ENCODE results near the gene LPIN2. TPM values are rescaled to one million over a fixed set of nuclear protein-coding genes. Genes with fewer than 3 reads are reported as not detected.
A peak's percentile ranks its signal among the peaks of the same experiment; 100 is the strongest.

The LPIN2 gene
- total RNA-seq, 4 donors from 2014 or later = 39.4 to 68.0 (median 47.4) TPM

- Histone ChIP-seq H3K36me3 (no peaks in the 10 kb centered on the region), H3K4me1 (peaks cover 15 to 41% of the 10 kb centered on the region in 2 donors), H3K9me3 (no peaks in the 10 kb centered on the region), H3K27me3 (no peaks in the 10 kb centered on the region), H3K4me3 (replicated peaks in 1 of 3) (no peak overlapping the region), H3K27ac (peak overlapping the region; percentile 1 to 96 (median 86))
- intact Hi-C loops (cut with DNase I) = loop anchor here (5.0 to 10.0 kb wide), 2 partner anchors 42 to 230 kb away; partner anchors contain the start of gene MYL12A
- TF ChIP-seq POLR2A (IDR thresholded peaks at IDR 0.05) (no peak), CTCF (IDR thresholded peaks at IDR 0.05) (no peak)
- no peak for DNase-seq
- WGBS, 2 donors = 45 to 58% methylated on average over 4 of the region's 4 CpGs
Observed at GRCh38 chr18:3015204-3015592, 2.3 kb upstream of the LPIN2 start.

- peak overlapping the region; percentile 1 to 96 (median 86) for H3K27ac ChIP-seq
- intact Hi-C loops (cut with DNase I) = loop anchor here (5.0 to 10.0 kb wide), 2 partner anchors 43 to 230 kb away; partner anchors contain the start of gene MYL12A
- no peak overlapping the region for H3K4me3 ChIP-seq (replicated peaks in 1 of 3)
- TF ChIP-seq CTCF (IDR thresholded peaks at IDR 0.05) (no peak), POLR2A (IDR thresholded peaks at IDR 0.05) (no peak)
- H3K9me3 ChIP-seq = no peaks in the 10 kb centered on the region
- peaks cover 15 to 41% of the 10 kb centered on the region in 2 donors for H3K4me1 ChIP-seq
- 48% methylated on average over 7 of the region's 7 CpGs for WGBS, 2 donors
- no peaks in the 10 kb centered on the region for H3K27me3 ChIP-seq
- no peaks in the 10 kb centered on the region for H3K36me3 ChIP-seq
- peak in 1 of 2 donors; percentile 27 for DNase-seq
Observed at GRCh38 chr18:3014503-3015203, 1.7 kb upstream of the LPIN2 start.

GRCh38 chr18:3012136-3013023, 564 bp downstream of the LPIN2 start:
- H3K36me3 ChIP-seq = no peaks in the 10 kb centered on the region
- peak; percentile 39 to 51 for DNase-seq
- 1 to 3% methylated on average over 14 to 28 of the region's 78 CpGs for WGBS, 2 donors
- H3K4me1 ChIP-seq = peaks cover 15 to 41% of the 10 kb centered on the region in 2 donors
- TF ChIP-seq POLR2A (IDR thresholded peaks at IDR 0.05) (no peak), CTCF (IDR thresholded peaks at IDR 0.05) (no peak)
- H3K4me3 ChIP-seq (replicated peaks in 1 of 3) = peak overlapping the region; percentile 75 to 84 (median 79)
- intact Hi-C loops (cut with DNase I) = loop anchor here (10.0 kb wide), 1 partner anchor 232 kb away; the partner anchor contains the start of gene MYL12A
- peak overlapping the region; percentile 87 to 95 (median 94) for H3K27ac ChIP-seq
- H3K9me3 ChIP-seq = no peaks in the 10 kb centered on the region
- no peaks in the 10 kb centered on the region for H3K27me3 ChIP-seq

GRCh38 chr18:3010086-3010485, 2.9 kb downstream of the LPIN2 start:
- no peak for DNase-seq
- peaks cover 12 to 28% of the 10 kb centered on the region in 2 donors for H3K4me1 ChIP-seq
- no peaks in the 10 kb centered on the region for H3K27me3 ChIP-seq
- no peaks in the 10 kb centered on the region for H3K36me3 ChIP-seq
- no peak overlapping the region for H3K27ac ChIP-seq
- TF ChIP-seq POLR2A (IDR thresholded peaks at IDR 0.05) (no peak), CTCF (IDR thresholded peaks at IDR 0.05) (no peak)
- H3K4me3 ChIP-seq (replicated peaks in 1 of 3) = no peak overlapping the region
- WGBS, 2 donors = 94 to 95% methylated on average over 4 of the region's 4 CpGs
- H3K9me3 ChIP-seq = no peaks in the 10 kb centered on the region
- intact Hi-C loops (cut with DNase I) = loop anchor here (10.0 kb wide), 1 partner anchor 235 kb away; the partner anchor contains the start of gene MYL12A

All from thyroid gland (tissue), 4 donors.